Ectodermal cell (in vitro differentiated cells): ENCODE results near the gene ENGASE.

Experiments used
- H3K27ac ChIP-seq: 2 replicates; pipeline ENCODE4 v1.7.0; 2013; ENCODE audit warnings: mild to moderate bottlenecking, low read depth, low read length; ENCODE audit not compliant: insufficient read depth, poor library complexity, severe bottlenecking
- H3K27me3 ChIP-seq: 2 replicates; pipeline ENCODE4 v1.7.0; 2013; ENCODE audit warnings: mild to moderate bottlenecking, low read length; ENCODE audit not compliant: insufficient read depth, control insufficient read depth, poor library complexity, severe bottlenecking
- H3K36me3 ChIP-seq: one replicate; pipeline ENCODE4 v1.7.0; 2013; ENCODE audit warnings: low read length; ENCODE audit not compliant: control insufficient read depth, insufficient read depth
- H3K4me1 ChIP-seq: one replicate; pipeline ENCODE4 v1.7.0; 2013; ENCODE audit warnings: low read length; ENCODE audit not compliant: control insufficient read depth, insufficient read depth
- H3K4me3 ChIP-seq: 2 replicates; pipeline ENCODE4 v1.7.0; 2013; ENCODE audit warnings: low read depth, low read length, control low read depth; ENCODE audit not compliant: insufficient read depth
- H3K9me3 ChIP-seq: 2 replicates; pipeline ENCODE4 v1.7.0; 2013; ENCODE audit warnings: mild to moderate bottlenecking, low read length, moderate library complexity; ENCODE audit not compliant: control insufficient read depth
- WGBS, 2 experiments: methylation state at CpG; one replicate each; pipeline ENCODE4 v1.1.7; 2013; ENCODE audit warnings: missing lambda C conversion rate in 2 of 2; 5-methylcytosine and 5-hydroxymethylcytosine counted together

The ENGASE gene

DNA sequence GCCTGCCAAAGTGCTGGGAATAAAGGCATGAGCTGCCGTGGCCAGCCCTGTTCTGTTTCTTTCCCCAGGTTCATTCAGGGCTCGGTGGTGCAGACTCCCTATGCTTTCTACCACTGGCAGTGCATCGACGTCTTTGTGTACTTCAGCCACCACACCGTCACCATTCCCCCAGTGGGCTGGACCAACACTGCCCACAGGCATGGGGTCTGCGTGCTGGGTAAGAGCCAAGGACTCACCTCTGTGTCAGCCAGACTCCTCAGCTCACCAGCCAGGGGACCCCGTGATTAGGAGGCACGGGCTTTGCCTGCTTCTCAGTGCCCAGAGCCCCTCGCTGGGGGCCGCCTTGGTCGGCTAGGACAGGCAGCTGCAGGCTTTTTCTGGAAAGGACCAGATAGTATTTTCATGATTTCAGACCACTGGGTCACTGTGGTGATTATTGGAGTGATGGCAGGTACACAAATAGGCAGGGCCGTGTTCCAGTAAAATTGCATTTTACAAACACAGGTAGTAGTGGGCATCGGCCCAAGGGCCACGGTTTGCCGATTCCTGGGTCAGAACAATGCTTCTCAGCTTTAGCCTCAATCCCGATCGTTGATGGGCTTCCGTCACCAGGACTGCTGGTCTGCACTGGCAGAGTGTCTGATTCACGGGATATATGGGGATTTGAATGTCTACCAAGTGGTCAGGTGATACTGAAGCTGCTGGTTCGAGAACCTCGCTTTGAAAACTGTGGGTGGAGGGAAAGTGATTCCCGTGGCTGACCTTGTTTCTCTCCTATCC is 5.0 kb downstream of the ENGASE start:
- 95 to 96% methylated on average over 22 of the region's 22 CpGs for WGBS, 2 experiments
- no peaks in the 10 kb centered on the region for H3K9me3 ChIP-seq
- H3K27ac ChIP-seq, result no peak overlapping the region
- peaks cover 8% of the 10 kb centered on the region for H3K36me3 ChIP-seq
- no peak overlapping the region for H3K4me3 ChIP-seq
- H3K27me3 ChIP-seq, result peaks cover 8% of the 10 kb centered on the region
- peaks cover 3% of the 10 kb centered on the region for H3K4me1 ChIP-seq

GRCh38 chr17:79080349-79080748 is 5.7 kb downstream of the ENGASE start:
- Histone ChIP-seq H3K36me3 (peaks cover 8% of the 10 kb centered on the region), H3K9me3 (no peaks in the 10 kb centered on the region), H3K4me1 (peaks cover 3% of the 10 kb centered on the region), H3K27ac (no peak overlapping the region), H3K4me3 (no peak overlapping the region), H3K27me3 (peaks cover 4% of the 10 kb centered on the region)
- WGBS, 2 experiments, result 91 to 92% methylated on average over 18 of the region's 18 CpGs

DNA sequence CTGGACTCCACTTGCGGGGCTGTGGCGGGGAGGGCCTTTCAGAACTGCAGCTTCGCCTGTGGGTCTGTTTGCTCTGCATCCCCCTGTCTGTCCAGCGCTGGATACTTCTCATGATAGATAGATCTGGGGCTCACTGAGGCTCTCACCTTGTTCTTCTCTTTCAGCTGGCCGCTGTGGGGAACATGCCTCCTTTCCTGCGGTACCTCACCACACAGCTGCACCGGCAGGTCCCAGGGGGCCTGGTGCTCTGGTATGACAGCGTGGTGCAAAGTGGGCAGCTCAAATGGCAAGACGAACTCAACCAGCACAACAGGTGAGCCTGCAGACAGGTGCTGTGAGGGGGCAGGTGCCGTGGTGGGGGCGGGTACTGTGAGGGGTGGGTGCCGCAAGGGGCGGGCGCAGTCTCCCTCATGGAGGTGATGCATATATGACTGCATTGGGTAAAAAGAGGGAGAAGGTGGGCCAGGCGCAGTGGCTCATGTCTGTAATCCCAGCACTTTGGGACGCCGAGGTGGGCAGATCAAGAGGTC is 6.2 kb downstream of the ENGASE start:
- 96 to 97% methylated on average over 17 of the region's 17 CpGs for WGBS, 2 experiments
- Histone ChIP-seq H3K27me3 (no peaks in the 10 kb centered on the region), H3K4me3 (no peak overlapping the region), H3K4me1 (peaks cover 3% of the 10 kb centered on the region), H3K9me3 (no peaks in the 10 kb centered on the region), H3K27ac (no peak overlapping the region), H3K36me3 (peaks cover 8% of the 10 kb centered on the region)

DNA sequence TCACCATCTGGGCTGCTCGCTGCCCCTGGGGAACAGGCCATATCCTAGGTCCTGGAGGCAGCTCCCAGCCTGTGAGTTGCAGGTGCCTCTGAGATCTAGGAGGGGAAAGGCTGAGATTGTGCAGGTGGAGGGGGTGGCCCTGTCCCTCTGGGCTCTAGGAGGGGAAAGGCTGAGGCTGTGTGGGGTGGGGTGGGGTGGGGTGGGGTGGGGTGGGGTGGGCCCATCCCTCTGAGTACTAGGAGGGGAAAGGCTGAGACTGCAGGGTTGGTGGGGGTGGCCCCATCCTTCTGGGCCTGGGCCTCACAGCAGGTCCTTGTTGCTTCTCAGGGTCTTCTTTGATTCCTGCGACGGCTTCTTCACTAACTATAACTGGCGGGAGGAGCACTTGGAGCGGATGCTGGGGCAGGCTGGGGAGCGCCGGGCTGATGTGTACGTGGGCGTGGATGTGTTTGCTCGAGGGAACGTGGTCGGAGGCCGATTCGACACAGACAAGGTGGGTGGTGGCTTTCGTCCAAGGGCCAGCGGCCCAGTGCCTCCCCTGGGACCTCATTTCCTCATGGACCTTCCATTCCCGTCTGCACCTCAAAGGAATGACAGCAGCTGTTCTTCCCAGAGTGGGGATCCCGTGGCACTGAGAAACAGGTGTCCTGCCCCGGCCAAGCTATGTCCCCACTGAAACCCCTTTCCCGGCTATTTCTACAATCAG is 7.1 kb downstream of the ENGASE start:
- Histone ChIP-seq H3K27me3 (no peaks in the 10 kb centered on the region), H3K4me3 (no peak overlapping the region), H3K27ac (no peak overlapping the region), H3K9me3 (no peaks in the 10 kb centered on the region), H3K4me1 (peaks cover 3% of the 10 kb centered on the region), H3K36me3 (peaks cover 8% of the 10 kb centered on the region)
- WGBS, 2 experiments, result 94 to 96% methylated on average over 20 of the region's 20 CpGs

- no peak overlapping the region for H3K27ac ChIP-seq
- peaks cover 8% of the 10 kb centered on the region for H3K36me3 ChIP-seq
- H3K4me1 ChIP-seq, result peaks cover 3% of the 10 kb centered on the region
- WGBS, 2 experiments, result 67 to 69% methylated on average over 41 of the region's 41 CpGs
- H3K27me3 ChIP-seq, result no peaks in the 10 kb centered on the region
- no peak overlapping the region for H3K4me3 ChIP-seq
- H3K9me3 ChIP-seq, result no peaks in the 10 kb centered on the region
These were observed 7.9 kb downstream of the ENGASE start for GRCh38 chr17:79082311-79083190.

- no peaks in the 10 kb centered on the region for H3K9me3 ChIP-seq
- 92 to 94% methylated on average over 28 of the region's 28 CpGs for WGBS, 2 experiments
- peaks cover 8% of the 10 kb centered on the region for H3K36me3 ChIP-seq
- H3K4me3 ChIP-seq, result no peak overlapping the region
- no peak overlapping the region for H3K27ac ChIP-seq
- H3K27me3 ChIP-seq, result no peaks in the 10 kb centered on the region
- peaks cover 3% of the 10 kb centered on the region for H3K4me1 ChIP-seq
These were observed 8.8 kb downstream of the ENGASE start for GRCh38 chr17:79083191-79083971.

DNA sequence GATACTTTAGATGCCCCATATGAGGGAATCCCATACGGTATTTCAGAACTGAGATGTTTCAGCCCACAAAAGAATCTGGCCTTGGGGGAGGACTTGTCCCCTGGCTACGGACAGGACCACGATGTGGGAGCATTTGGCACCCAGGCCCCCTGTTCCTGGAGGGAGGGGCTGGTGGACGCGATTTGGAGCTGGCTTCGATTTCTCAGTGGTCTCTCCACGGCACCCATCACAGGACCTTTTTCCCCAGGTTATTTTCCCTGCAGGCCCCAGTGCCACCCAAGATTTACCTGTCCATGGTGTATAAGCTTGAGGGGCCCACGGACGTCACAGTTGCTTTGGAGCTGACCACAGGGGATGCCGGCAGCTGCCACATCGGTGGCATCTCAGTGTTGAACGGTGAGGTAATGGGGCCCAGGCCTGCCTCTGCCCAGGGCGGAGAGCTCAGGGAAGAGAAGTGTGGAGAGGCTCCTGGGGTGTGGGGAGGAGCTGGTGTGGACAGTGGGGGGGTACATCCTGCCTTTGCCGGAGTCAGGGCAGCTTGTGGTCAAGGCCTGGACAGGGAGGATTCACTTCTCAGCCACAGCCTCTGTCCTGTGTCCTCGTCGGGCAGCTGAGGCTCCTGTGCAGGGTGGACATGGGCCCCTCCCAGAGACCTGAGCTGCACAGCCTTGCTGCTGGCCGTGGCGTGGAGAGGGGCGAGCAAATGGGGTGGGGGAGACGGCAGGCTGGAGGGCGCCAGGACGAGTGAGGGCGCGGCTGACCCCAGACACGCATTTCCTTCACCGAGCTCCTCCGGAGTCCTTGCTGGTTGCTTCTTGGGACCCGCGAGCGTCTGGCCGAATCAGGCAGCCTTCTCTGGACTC is 9.9 kb downstream of the ENGASE start:
- Histone ChIP-seq H3K9me3 (no peaks in the 10 kb centered on the region), H3K4me1 (peaks cover 3% of the 10 kb centered on the region), H3K4me3 (no peak overlapping the region), H3K36me3 (peaks cover 8% of the 10 kb centered on the region), H3K27me3 (no peaks in the 10 kb centered on the region), H3K27ac (no peak overlapping the region)
- 95% methylated on average over 31 of the region's 31 CpGs for WGBS, 2 experiments

GRCh38 chr17:79085154-79085920 is 10.7 kb downstream of the ENGASE start:
- no peaks in the 10 kb centered on the region for H3K9me3 ChIP-seq
- 93 to 95% methylated on average over 30 of the region's 30 CpGs for WGBS, 2 experiments

More at GRCh38 chr17:79085154-79085920, 10.7 kb downstream of the ENGASE start:
- Histone ChIP-seq H3K4me1 (peaks cover 3% of the 10 kb centered on the region), H3K27ac (no peak overlapping the region), H3K4me3 (no peak overlapping the region), H3K36me3 (peaks cover 4% of the 10 kb centered on the region), H3K27me3 (no peaks in the 10 kb centered on the region)
